ENCODE measurements around the gene MAX. TPM values are rescaled to one million over a fixed set of nuclear protein-coding genes. Genes with fewer than 3 reads are reported as not detected.

MAX gene
- total and polyA plus RNA-seq, 2 of the 4 experiments (the other 2 are of a cell fraction): 45.2 to 51.8 TPM

- H3K9me1 ChIP-seq (ENCODE audit: insufficient read depth, low read length): peaks cover 3% of the 10 kb centered on the region; the same call in 1 of the 2 replicates
- no peak for DNase-seq
- no peak overlapping the region for H2AK9ac ChIP-seq (replicated peaks; ENCODE audit: low read depth, low read length, poor library complexity)
- H3K4me3 ChIP-seq (ENCODE audit: insufficient read depth, low read depth, low read length): no peak overlapping the region
- H3K79me1 ChIP-seq (ENCODE audit: low read depth in 1 of 2, low read length in 2 of 2): no peaks in the 10 kb centered on the region; a peak in 1 of 4 replicates
- no peaks in the 10 kb centered on the region for H3K4me1 ChIP-seq (ENCODE audit: control insufficient read depth, insufficient read depth, low read length)
- no peak overlapping the region for H2BK20ac ChIP-seq (ENCODE audit: low read depth, low read length)
- H4K5ac ChIP-seq (ENCODE audit: low read depth, low read length): no peak overlapping the region
- no peak overlapping the region for H2BK15ac ChIP-seq (ENCODE audit: low read depth, low read length)
- BruUV-seq (replicated peaks): no TSS peak
- no peak overlapping the region for H4K91ac ChIP-seq (ENCODE audit: insufficient read depth, low read depth, low read length)
- no peaks in the 10 kb centered on the region for H3K27me3 ChIP-seq (ENCODE audit: control insufficient read depth, insufficient read depth, low read length)
- H2AK5ac ChIP-seq (ENCODE audit: low read depth, low read length): no peak overlapping the region
- CTCF ChIA-PET: no interaction called here
- H3K23ac ChIP-seq (ENCODE audit: low read depth, low read length): no peak overlapping the region
- peaks cover 28% of the 10 kb centered on the region for H3K36me3 ChIP-seq (ENCODE audit: control insufficient read depth, insufficient read depth, low read length)
- POLR2A ChIA-PET (ENCODE audit: unreplicated experiment): no interaction called here
- no peak overlapping the region for H2BK120ac ChIP-seq (ENCODE audit: low read depth, low read length)
- no peak overlapping the region for H3K4me2 ChIP-seq (ENCODE audit: low read depth, low read length)
- no peak overlapping the region for H3K4ac ChIP-seq (ENCODE audit: low read depth, low read length)
- H3K9me3 ChIP-seq (ENCODE audit: control insufficient read depth, insufficient read depth, low read length): no peaks in the 10 kb centered on the region
- no peak overlapping the region for H3K56ac ChIP-seq (ENCODE audit: extremely low read depth, insufficient read depth, low read length)
- no peak for ATAC-seq (ENCODE audit: low read depth)
- dilution Hi-C loops (cut with HindIII; ENCODE audit: low sequenced_read_pairs, unreplicated experiment) (no loop called here), intact Hi-C loops (cut with micrococcal nuclease) (no loop called here), in situ Hi-C loops (cut with MboI; ENCODE audit: low sequenced_read_pairs) (no loop called here)
- no peak overlapping the region for H2BK5ac ChIP-seq (ENCODE audit: low read depth, low read length, poor library complexity, severe bottlenecking)
- H2AFZ ChIP-seq (replicated peaks; ENCODE audit: low read length, poor library complexity): no peak overlapping the region
- H4K20me1 ChIP-seq (ENCODE audit: insufficient read depth, low read length): no peaks in the 10 kb centered on the region
- no peak overlapping the region for H3K9ac ChIP-seq (ENCODE audit: low read depth, low read length)
- TF ChIP-seq RCOR1 (IDR thresholded peaks at IDR 0.05; ENCODE audit: insufficient replicate concordance, low read length): no peak
- TF ChIP-seq USF2 (IDR thresholded peaks at IDR 0.05; ENCODE audit: low read depth, low read length): no peak
- TF ChIP-seq CHD1 (IDR thresholded peaks at IDR 0.05; ENCODE audit: low read depth, low read length): no peak
- TF ChIP-seq CTCF (conservative IDR thresholded peaks at IDR 0.05; ENCODE audit: low read depth, low read length): no peak
- no peak for TF ChIP-seq NFE2L2 (IDR thresholded peaks at IDR 0.05; ENCODE audit: low read depth, low read length)
- TF ChIP-seq MAFK (IDR thresholded peaks at IDR 0.05; ENCODE audit: low read depth, low read length): no peak
- TF ChIP-seq CEBPB (IDR thresholded peaks at IDR 0.05; ENCODE audit: low read depth, low read length): no peak
- no peak for TF ChIP-seq MAZ (IDR thresholded peaks at IDR 0.05; ENCODE audit: borderline replicate concordance, low read depth, low read length)
- TF ChIP-seq SMC3 (IDR thresholded peaks at IDR 0.05; ENCODE audit: low read depth, low read length): no peak
- no peak for TF ChIP-seq MXI1 (IDR thresholded peaks at IDR 0.05; ENCODE audit: borderline replicate concordance, low read depth, low read length)
- no peak for TF ChIP-seq FOS (IDR thresholded peaks at IDR 0.05; ENCODE audit: low read depth, low read length)
- no peak for TF ChIP-seq RFX5 (IDR thresholded peaks at IDR 0.05; ENCODE audit: low read depth, low read length)
- TF ChIP-seq BHLHE40 (IDR thresholded peaks at IDR 0.05; ENCODE audit: low read depth, low read length): no peak
- TF ChIP-seq POLR2A (IDR thresholded peaks at IDR 0.05; ENCODE audit: low read depth, low read length): no peak
- 100% methylated on average over 1 of the region's 12 CpGs; no CpG with 5 or more reads in 1 of the 2 experiments for WGBS, 2 experiments (ENCODE audit: extremely low coverage in 2 of 2, insufficient read length in 1 of 2)
- H3K18ac ChIP-seq (ENCODE audit: low read depth, low read length): no peak overlapping the region
- no peak overlapping the region for H3K27ac ChIP-seq (ENCODE audit: insufficient read depth, low read length)
- H3K14ac ChIP-seq (replicated peaks; ENCODE audit: low read depth, low read length): no peak overlapping the region
- no peak overlapping the region for H4K8ac ChIP-seq (ENCODE audit: low read depth in 2 of 2, low read length in 2 of 2)
Measured at GRCh38 chr14:65043893-65044595, 58.3 kb downstream of the MAX start.

All from IMR-90 (cell line).